HG02678 (cell line): ENCODE data around the gene SAMD14.

Experiments
- ATAC-seq: cut with Tn5 transposase; IDR thresholded peaks from one replicate; pipeline ENCODE4 v1.9.1; 2021; ENCODE audit warnings: mild to moderate bottlenecking, moderate library complexity; ENCODE audit not compliant: unreplicated experiment

The SAMD14 gene

DNA sequence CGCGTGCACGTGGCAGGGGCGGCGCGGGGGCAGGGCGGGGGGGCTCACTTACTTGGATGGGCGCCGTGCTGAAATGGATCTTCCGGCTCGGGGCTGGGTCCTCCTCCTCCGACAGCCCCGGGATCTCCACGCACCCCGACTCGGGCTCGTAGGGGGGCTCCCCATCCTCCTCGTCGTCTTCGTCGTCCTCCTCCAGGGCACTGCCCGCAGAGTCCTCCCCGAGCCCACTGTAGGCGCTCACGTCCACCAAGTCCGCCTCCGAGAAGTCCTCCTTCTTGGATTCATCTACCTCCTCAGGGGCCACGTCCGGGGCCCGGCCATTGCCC, 19.1 kb upstream of the SAMD14 start:
- no peak for ATAC-seq

DNA sequence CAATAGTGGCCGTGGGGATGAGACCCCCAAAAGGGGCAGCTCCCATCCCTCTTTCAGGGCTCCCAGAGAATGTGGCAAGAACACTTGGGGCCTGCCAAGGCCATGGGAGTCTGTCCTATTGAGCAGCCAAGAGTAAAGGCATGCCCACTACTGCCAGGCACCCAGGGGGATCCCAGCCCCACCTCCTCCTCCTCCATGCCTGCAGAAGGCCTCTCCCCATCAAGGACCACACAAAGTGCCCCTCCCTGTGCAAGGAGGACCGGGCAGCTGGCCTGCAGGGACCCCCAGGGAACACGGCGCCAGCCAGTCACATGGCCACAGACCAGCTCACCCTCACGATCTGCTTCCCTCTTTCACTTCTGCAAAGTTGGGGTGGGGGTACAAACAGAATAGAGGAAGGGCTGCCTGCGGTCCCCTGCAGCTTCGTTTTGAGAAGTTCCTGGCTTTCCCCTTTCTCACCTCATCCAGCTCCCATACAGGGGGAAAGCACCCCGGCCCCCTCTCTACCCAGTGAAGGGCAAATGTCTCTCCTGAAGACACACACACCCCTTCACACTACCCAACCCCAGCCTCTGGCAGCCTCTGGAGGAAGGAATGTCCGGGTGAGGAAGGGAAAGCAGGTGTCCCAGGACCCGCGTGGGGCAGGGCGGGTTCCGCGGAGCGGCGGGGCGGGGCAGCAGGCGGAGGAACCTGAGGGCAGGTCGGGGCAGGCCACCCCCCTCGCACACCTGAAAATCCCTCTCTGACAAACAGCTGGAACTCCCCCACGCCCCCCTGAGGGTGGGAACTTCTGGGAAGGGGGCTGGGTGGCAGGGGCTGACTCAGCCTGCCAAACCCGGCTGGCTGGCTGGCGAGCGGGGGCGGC, 18.5 kb upstream of the SAMD14 start:
- peak; percentile 38 for ATAC-seq

DNA sequence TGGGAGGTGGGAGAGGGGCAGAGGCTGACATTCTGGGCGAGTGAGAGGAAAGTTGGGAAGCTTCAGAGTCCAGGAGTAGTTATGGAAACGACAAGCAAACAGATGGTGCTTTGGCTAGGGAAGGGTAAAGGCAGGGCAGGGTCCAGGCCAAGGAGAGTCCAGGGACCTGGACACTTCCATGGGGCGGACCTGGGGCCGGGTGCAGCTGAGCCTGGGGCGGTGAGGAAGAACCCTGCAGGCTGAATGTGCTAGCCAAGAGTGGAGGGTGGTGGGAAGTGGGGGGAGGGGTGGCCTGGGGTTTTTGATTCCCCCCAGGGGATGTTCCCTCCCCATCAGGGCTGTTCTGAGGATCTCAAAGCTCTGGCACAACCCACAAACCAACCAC, 17.9 kb upstream of the SAMD14 start:
- no peak for ATAC-seq

DNA sequence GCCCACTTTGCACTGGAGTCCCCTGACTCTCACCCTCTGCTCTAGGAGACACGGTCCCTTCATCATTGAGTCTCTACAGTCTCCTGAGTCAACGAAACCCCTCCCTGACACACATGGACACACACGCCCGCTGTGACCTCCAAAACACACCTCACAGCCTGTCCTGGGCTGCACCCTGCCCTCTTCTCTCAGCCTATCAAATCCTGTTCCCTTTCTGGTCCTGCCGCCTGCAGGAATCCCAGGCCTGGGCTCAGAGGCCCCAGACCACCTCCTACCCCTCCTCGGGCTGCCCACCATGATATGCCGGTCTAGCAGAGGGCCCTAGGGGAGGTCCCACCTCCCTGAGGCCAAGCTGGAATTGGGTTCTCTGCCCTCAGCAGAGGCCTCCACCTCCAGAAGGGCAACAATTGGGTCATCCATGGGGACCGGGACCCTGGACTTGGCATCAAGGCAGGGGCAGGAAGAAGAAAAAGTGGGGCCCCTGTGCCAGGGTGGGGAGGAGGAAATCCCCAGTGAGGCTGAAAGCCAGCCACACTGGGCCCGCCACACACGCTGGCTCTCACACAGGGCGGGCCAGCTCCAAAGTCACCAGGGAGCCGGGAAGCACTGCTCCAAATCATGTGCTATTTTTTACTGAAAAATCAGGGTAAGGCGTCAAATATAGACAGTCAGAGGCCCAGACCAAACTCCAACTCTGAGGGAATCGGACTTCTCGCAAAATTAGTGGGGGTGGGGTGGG, 17.1 kb upstream of the SAMD14 start:
- ATAC-seq = no peak

DNA sequence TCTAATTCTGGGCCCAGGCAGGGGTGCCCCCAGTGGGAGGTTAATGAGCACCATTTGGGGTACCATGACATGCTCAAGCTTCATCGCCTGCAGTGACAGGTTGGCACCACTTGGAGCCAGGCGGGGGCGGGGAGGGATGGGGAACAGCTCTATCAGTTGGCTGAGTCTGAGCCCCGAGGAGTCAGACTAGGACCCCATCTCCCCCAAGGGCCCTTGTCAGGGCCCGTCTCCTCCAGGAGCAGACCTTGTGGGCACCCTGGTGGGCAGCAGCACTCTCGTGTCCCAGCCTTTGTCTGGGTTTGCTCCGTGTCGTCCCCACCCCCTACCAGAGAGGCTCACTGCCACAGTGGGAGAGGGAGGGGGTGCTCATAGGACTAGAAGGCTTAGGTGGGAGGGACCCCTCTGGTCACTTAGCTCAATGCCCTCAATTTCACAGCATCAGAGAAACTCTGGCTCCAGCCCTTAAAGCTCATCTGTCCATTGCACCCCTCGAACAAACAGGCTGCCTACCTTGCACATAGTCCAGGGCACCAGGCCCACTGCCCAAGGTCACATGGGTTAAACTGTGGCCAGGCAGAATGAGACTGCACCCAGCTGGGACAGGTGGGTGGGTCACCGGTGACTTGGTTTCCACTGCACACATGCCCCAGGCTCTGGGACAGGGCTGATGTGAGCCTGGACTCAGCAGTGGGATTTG, 16.4 kb upstream of the SAMD14 start:
- ATAC-seq = no peak

DNA sequence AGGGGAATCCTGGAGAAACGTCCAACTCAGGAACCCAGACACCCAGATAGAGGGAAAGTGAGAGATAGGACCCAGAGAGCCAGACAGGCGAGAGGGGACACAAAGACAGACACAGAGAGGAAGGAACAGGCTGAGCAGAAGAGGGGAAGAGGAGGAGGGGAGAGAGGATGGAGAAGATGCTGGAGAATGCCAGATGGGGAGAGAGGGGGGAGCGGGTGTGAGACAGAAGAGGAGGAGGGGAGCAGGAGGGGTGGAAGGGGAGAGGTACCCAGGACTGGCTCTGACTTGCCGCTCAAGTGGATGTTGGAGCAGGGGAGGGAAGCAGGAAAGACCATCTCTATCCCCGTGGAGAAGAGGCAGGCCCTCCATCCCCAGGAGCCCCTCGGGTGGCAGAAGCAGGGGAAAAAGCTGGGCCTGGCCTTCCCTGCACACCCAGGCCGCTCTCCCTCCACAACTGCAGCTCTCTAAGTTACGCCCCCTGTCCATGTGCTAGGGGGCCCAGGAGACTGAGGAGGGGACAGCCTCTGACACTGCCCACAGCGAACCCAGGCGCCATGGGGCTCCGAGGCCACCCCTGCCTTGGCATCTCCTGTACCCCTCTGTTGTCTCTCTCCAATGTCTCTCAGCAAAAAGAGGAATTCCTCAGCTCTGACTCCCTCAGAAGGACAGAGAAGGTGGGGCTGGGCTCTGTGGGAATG, 15.7 kb upstream of the SAMD14 start:
- no peak for ATAC-seq

DNA sequence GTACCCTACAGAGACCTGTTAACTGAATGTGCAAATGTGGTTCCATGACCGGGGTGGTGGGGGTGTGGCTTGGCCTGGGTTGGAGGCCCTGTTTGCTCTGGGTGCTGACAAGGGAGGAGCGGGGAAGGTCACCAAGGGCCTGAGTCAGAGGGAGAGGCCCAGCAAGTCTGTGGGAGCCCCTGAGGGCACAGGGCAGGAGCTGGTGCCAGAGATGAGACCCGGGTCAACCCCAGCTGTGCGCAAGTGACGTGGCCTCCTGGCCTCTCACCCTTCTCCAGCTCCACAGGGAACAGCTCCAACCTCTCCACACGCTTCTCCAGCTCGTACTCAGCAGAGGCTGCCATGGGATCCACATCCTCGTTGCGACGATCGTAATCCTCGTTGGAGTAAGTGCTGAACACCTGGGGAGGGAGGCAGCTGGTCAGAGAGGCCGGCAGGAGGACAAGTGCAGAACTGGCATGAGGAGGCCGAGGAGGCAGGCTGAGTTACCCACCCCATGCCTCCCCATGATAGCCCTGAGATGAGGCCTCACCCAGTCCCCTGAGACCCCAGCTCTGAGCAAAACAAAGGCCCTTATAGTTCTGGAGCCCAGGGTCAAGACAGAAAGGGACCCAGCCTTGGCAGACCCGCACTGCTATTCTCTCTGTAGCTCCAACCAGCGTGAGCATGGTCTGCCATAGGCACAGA, 15.0 kb upstream of the SAMD14 start:
- no peak for ATAC-seq

DNA sequence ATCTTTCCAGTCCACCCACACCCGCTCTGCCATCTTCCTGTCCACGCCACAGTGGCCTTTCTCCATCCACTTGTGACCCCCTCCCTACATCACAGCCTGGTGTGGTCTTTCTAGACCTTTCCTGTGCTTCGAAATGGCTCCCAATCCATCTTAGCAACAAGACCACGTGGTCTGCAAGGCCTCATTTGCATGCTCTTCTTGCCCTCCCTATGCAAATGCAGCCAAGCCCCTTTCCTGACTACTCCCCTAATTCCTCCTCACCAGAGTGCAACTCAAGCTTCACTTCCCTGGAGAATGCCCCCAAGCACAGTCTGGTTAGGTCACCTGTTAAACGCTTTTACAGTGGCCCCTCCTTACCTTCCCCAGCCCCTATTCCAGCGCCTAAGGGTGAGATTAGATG, 14.4 kb upstream of the SAMD14 start:
- no peak for ATAC-seq

DNA sequence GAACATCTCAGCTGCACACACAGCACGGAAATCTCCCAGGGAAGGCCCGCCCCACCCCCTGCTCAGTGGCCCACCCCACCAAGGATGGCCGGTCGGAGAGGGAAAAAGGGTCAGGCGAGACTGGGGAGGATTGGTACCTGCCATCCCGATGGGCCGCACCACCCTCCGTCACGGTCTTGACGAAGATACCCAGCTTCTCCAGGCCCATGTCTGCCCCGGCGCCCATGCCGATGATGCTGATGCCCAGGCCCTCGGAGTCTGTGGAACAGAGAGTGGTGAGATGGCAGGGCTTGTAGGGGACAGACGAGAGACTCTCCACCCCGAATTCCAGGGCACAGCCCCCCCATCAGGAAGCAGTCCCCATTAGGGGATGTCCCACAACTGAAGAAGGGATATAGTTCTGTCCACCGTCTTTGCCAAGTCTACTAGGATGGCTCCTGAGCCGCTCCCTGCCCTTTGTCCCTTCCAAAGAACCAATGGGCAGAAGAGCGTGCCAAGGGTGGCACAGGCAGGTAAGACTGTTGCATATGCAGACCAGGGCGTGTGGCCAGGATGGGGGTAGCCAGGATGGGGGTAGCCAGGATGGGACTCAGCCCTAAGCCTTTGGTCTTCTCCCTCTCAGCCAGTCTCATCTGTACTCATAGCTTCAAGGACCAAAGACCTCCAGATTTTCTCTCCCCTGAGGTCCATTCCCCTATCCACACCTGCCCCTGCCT, 13.7 kb upstream of the SAMD14 start:
- ATAC-seq = no peak

DNA sequence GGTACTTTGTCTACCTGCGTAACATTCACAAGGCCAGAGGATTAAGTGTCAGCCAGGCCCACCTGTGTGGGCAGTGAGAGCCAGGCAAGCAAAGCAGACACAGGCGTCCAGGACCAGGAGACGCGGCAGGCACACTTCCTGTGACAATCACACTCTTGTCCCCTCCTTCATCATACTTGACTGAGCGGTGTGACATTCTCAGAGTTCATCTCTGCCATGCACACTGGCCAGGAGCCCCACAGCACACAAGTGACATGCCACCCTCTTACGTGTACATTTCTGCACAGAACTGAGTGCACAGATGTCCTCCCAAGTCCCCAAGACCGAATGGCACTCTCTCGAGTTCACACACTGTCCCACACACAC, 11.8 kb upstream of the SAMD14 start:
- no peak for ATAC-seq

DNA sequence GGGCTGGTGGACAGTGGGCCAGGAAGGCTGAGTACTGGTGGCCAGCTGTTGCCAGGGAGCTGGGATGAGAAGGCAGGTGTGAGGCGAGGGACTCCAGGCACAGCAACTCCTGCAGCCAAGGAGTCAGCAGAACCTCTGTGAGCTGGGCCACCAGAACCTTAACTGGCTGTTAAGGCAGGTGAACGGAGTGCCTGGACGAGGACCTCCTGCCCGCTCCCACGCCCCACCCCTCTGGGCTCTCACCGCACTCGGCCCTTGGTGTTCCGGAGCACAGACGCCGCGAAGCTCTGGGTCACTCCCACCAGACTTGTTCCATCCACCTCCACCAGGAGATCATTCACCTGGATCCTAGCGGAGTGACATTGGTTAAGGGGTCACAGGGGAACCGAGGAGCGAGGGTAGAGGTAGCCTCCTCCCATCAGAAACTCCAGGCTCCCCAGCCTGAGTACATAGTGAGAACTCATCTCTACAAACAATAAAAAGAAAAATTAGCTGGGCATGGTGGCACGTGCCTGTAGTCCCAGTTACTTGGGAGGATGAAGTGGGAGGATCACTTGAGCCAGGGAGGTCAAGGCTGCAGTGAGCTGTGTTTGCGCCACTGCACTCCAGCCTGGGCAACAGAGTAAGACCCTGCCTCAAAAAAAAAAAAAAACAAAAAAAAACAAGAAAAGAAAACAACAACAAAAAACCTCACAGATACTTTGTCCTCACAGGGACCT, 11.2 kb upstream of the SAMD14 start:
- ATAC-seq = no peak

DNA sequence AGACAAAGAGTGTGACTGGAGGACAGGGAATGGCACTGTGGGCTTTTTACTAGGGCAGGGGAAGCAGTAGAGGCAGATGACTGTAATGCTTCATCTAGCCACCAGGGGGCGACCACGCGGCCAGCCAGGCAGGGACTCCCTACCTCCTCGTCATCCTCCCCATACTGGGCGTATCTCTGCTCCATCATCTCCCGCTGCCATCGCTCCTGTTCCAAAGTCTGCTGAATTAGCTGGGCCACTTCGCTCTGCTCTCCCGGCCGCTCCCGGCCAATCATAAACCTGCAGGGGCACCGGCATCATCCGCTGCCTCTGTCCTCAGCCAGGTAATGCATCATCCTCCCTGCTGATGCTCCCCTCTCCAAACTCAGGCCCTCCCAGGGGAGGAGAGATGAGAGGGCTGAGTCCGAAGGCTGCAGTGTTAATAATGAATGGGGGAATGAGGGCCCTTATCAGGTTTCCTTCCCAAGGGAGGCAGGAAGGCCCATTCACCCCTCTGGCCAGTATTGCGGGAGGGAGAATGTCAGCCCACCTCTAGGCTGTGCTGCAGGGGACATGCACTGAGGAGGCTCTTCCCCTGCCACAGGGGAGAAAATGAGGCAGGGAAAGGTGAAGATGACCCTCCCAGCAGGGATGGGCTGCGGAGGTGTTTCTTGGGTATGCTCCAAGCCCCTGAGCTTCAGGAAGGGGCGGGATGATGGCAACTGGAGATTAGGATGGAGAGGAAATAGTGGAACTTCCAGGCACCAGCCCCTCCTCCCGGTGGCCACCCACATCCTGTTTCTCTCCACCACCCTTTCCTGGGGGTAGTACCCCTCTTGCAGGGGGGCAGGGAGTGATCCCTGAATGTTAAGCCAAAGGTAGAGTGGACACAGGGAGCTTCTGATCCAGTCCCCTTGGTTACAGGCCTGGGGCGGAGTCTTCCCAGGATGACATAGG, 10.3 kb upstream of the SAMD14 start:
- ATAC-seq = peak; percentile 69

DNA sequence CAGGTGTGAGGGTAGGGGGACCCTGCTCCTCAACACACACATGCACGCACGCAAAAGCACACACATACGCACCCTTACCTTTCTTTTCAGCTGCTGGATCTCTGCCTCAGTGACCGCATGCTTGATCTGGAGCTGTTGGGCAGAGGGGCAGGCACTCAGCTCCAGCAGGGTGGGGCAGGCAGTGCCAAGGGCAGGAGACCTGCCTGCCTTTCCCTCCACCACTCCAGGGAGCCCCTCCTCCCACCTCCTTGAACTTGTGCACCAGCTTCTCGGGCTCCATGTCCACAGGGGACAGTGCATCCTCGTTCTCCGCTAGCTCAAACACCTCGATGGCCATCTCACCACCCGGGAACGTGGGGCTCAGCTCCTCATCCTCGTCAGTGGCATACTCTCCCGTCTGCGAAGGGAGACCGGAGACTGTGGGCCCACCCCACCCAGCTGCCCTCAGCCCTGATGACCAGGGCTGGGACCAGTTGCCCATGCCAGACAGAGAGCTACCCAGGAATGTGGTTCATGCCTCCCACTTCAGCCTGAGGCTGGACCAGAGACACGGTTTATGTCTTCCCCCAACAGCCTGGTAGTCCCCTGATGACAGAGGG, 9.3 kb upstream of the SAMD14 start:
- no peak for ATAC-seq

DNA sequence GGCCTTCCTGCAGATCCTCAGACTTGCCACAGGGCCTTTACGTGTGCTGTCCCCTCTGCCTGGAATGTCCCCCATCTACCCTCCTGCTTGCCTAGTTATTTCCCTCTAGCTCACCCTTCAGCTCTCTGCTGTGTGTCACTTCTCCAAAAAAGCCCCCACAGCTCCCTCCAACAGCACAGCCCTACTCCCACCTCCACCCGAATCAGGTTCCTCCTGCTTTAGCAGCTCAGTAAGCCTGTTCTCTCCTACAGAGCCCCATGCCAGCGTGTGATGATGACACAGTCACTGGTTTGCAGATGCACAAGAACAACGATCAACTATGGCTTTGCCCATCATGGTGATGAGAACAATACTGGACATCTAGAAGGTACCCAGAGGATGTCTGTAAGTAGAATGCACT, 7.1 kb upstream of the SAMD14 start:
- no peak for ATAC-seq

DNA sequence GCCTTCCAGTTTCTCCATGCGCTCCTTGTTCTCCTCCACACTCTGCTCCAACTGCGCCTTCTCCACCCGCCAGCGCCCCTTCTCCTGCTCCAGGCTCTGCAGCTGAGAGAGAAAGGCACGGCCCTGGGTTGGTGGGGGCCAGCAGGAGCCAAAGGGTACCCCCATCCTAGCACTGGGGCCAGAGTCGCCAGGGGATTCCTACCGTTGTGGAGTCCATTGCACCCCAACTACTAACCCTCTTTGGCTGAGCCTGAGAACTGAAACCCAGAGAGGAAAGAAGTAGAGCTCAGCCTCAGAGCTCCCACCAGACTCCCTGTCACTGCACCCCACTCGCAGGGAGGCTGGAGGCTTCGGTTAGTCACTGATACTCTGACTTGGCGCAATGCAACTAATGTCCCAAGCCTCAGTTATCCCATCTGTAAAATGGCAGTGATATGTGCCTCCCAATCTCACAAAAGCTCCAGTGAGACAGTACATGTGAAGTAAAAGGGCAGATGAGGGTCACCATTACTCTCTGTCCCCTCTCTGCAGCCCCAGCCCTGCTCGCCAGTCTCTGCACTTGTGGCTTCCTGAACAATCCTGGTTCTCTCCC, 6.2 kb upstream of the SAMD14 start:
- no peak for ATAC-seq

DNA sequence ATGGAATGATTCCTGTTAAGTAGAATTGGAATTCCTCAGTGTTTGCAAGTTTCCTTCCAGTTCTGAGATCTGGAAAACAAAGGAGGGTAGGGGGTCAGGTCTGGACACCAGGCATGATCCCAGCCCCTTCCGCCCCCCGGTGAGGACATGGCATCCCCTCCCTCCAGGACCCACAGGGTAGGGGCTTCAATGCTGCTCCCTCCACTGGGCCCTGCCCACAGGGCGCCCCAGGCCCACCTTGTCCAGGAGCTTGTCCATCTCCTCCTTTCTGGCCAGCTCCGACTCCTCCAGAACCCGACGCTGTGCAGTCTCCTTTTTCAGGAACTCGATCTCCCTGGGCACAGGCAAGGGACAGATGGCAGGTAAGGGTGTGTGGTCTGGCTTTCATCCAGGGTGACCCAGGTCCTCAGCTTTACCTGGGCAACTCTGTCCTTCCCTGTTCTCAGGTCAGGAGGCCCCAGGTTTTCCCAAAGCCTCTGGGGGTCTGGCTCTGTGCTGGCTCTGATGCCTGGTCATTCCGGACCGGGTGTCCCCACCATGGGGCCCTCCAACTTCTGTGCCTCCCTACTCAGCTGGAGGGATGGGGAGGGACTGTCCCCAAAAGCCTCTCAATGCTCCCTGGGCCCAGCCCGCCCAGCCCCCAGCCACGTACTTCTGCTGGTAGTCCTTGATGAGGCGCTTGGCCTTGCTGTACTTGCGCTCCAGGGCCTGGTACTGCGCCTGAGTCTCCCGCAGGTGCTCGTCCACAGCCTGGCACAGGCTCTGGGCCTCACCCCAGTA, 5.5 kb upstream of the SAMD14 start:
- no peak for ATAC-seq
